ENCODE measurements around the gene JADE2. TPM values are rescaled to one million over a fixed set of nuclear protein-coding genes. Genes with fewer than 3 reads are reported as not detected.
"Not testable (repeated sequence)": the region's sequence is repeated elsewhere in the genome, so short reads cannot be mapped to it uniquely, and the experiment has no call there.

The JADE2 gene
- total RNA-seq, 1 donor from 2014 or later = 17.5 TPM

- DNase-seq (ENCODE audit: low read depth in 2 of 2) = no peak
Measured at GRCh38 chr5:134585966-134586365, 60.5 kb downstream of the JADE2 start.

GRCh38 chr5:134586866-134587524 lies 61.5 kb downstream of the JADE2 start:
- peak; percentile 81 to 84 for DNase-seq (ENCODE audit: low read depth in 2 of 2)

GRCh38 chr5:134590992-134591659 lies 65.7 kb downstream of the JADE2 start:
- DNase-seq (ENCODE audit: low read depth in 2 of 2) = no peak

GRCh38 chr5:134592141-134592746 lies 66.8 kb downstream of the JADE2 start:
- DNase-seq (ENCODE audit: low read depth in 2 of 2) = no peak

- DNase-seq (ENCODE audit: low read depth in 2 of 2) = no peak
Measured at GRCh38 chr5:134594336-134594735, 68.9 kb downstream of the JADE2 start.

- no peak for DNase-seq (ENCODE audit: low read depth in 2 of 2)
Measured at GRCh38 chr5:134594797-134595457, 69.5 kb downstream of the JADE2 start.

- no peak for DNase-seq (ENCODE audit: low read depth in 2 of 2)
Measured at GRCh38 chr5:134595458-134595838, 70.0 kb downstream of the JADE2 start.

GRCh38 chr5:134599820-134600219 lies 74.3 kb downstream of the JADE2 start:
- DNase-seq (ENCODE audit: low read depth in 2 of 2) = not testable (repeated sequence)

GRCh38 chr5:134600600-134600999 lies 75.1 kb downstream of the JADE2 start:
- DNase-seq (ENCODE audit: low read depth in 2 of 2) = no peak

- peak in 1 of 2 donors; percentile 39 for DNase-seq (ENCODE audit: low read depth in 2 of 2)
Measured at GRCh38 chr5:134603059-134603458, 77.6 kb downstream of the JADE2 start.

GRCh38 chr5:134604908-134605307 lies 79.4 kb downstream of the JADE2 start:
- no peak for DNase-seq (ENCODE audit: low read depth in 2 of 2)

GRCh38 chr5:134606726-134607125 lies 81.3 kb downstream of the JADE2 start:
- no peak for DNase-seq (ENCODE audit: low read depth in 2 of 2)

GRCh38 chr5:134608555-134608954 lies 83.1 kb downstream of the JADE2 start:
- DNase-seq (ENCODE audit: low read depth in 2 of 2) = no peak

- no peak for DNase-seq (ENCODE audit: low read depth in 2 of 2)
Measured at GRCh38 chr5:134609232-134609851, 83.9 kb downstream of the JADE2 start.

- no peak for DNase-seq (ENCODE audit: low read depth in 2 of 2)
Measured at GRCh38 chr5:134610725-134611124, 85.3 kb downstream of the JADE2 start.

- DNase-seq (ENCODE audit: low read depth in 2 of 2) = no peak
Measured at GRCh38 chr5:134611515-134611914, 86.0 kb downstream of the JADE2 start.

- no peak for DNase-seq (ENCODE audit: low read depth in 2 of 2)
Measured at GRCh38 chr5:134614450-134615085, 89.1 kb downstream of the JADE2 start.

GRCh38 chr5:134620634-134621033 lies 95.2 kb downstream of the JADE2 start:
- no peak for DNase-seq (ENCODE audit: low read depth in 2 of 2)

- DNase-seq (ENCODE audit: low read depth in 2 of 2) = no peak
Measured at GRCh38 chr5:134625559-134625958, 100.1 kb downstream of the JADE2 start.

GRCh38 chr5:134626369-134627014 lies 101.0 kb downstream of the JADE2 start:
- peak in 1 of 2 donors; percentile 62 for DNase-seq (ENCODE audit: low read depth in 2 of 2)

Data from lung microvascular endothelial cell (primary cell).